ENCODE data around the gene HPSE. TPM values are rescaled to one million over a fixed set of nuclear protein-coding genes. Genes with fewer than 3 reads are reported as not detected.

The HPSE gene
- total and polyA plus RNA-seq, 2 of the 8 experiments (the other 6 are each of a cell fraction or from before 2014, with no cell fraction given) = 1.5 to 5.0 TPM

- TF ChIP-seq SUZ12 (IDR thresholded peaks at IDR 0.05; ENCODE audit: low read length) (no peak), TBP (IDR thresholded peaks at IDR 0.05; ENCODE audit: low read depth, low read length) (no peak; the same call in 1 of the 2 replicates), SP1 (IDR thresholded peaks at IDR 0.05; ENCODE audit: low read depth, low read length) (no peak), BACH1 (IDR thresholded peaks at IDR 0.05; ENCODE audit: low read length) (peak; percentile 60; the same call in 1 of the 2 replicates), KDM4A (IDR thresholded peaks at IDR 0.05; ENCODE audit: low read depth, low read length, severe bottlenecking) (peak; percentile 96), YY1 (IDR thresholded peaks at IDR 0.05; ENCODE audit: low read depth, low read length) (peak; percentile 74; the same call in 1 of the 2 replicates), JUN (IDR thresholded peaks at IDR 0.05; ENCODE audit: low read depth, low read length) (no peak), FOSL1 (IDR thresholded peaks at IDR 0.05; ENCODE audit: insufficient read depth, low read depth, low read length) (no peak), EZH2 (IDR thresholded peaks at IDR 0.05; ENCODE audit: low read depth, low read length, severe bottlenecking) (no peak), HDAC2 (IDR thresholded peaks at IDR 0.05; ENCODE audit: borderline replicate concordance in 1 of 2, low read depth in 2 of 2, low read length in 2 of 2) (0 out of 4 replicates have a peak, but pooled peaks of 1 of the 2 experiments have one; percentile 10), E2F6 (IDR thresholded peaks at IDR 0.05) (peak; percentile 49), SIX5 (IDR thresholded peaks at IDR 0.05; ENCODE audit: low read depth, low read length) (no peak), TEAD4 (IDR thresholded peaks at IDR 0.05; ENCODE audit: low read depth, low read length) (peak; percentile 62; the same call in 1 of the 2 replicates), ASH2L (IDR thresholded peaks at IDR 0.05; ENCODE audit: low read length) (peak; percentile 85), USF2 (IDR thresholded peaks at IDR 0.05; ENCODE audit: low read length) (no peak), ZNF274 (IDR thresholded peaks at IDR 0.05; ENCODE audit: borderline replicate concordance, extremely low read depth, low read length) (no peak), POLR2A (IDR thresholded peaks at IDR 0.05; ENCODE audit: control extremely low read depth in 1 of 2, low read depth in 2 of 2, low read length in 2 of 2) (peak; percentile 91 to 94), EP300 (IDR thresholded peaks at IDR 0.05; ENCODE audit: borderline replicate concordance in 1 of 2, low read depth in 2 of 2, low read length in 2 of 2) (peak in 1 of 2 experiments; percentile 74; a peak in 1 of 3 replicates), SRF (IDR thresholded peaks at IDR 0.05; ENCODE audit: low read depth, low read length) (no peak), SIRT6 (IDR thresholded peaks at IDR 0.05; ENCODE audit: low read length) (no peak), CHD2 (IDR thresholded peaks at IDR 0.05; ENCODE audit: low read length) (peak; percentile 61; the same call in 1 of the 2 replicates), POLR2AphosphoS5 (IDR thresholded peaks at IDR 0.05; ENCODE audit: low read depth, low read length) (peak; percentile 94)
These were observed 50.2 kb downstream of the HPSE start, which contains the start of gene COQ2 (continued) for GRCh38 chr4:83284193-83285054.
